Transverse colon (tissue), 4 donors: ENCODE measurements around the gene STXBP2. TPM values are rescaled to one million over a fixed set of nuclear protein-coding genes. Genes with fewer than 3 reads are reported as not detected.

ENCODE experiments used
- DNase-seq: peaks from one replicate; pipeline ENCODE4 v3.0.0-alpha.2; 2019
- H3K27ac ChIP-seq, 4 donors: fragments of 200-600 bp; sonication (generic); 2 replicates each; pipeline ENCODE4 v1.5.1; 2016 to 2018; ENCODE audit warnings: inconsistent platforms in 4 of 4
- H3K27me3 ChIP-seq: fragments of 200-600 bp; sonication (generic); 2 replicates; pipeline ENCODE4 v1.5.1; 2017; ENCODE audit warnings: inconsistent platforms
- H3K36me3 ChIP-seq, 4 donors: fragments of 200-600 bp; sonication (generic); 2 replicates each; pipeline ENCODE4 v1.5.1; 2017 to 2019; ENCODE audit warnings: inconsistent platforms in 4 of 4
- H3K4me1 ChIP-seq, 4 donors: fragments of 200-600 bp; sonication (generic); 2 replicates each; pipeline ENCODE4 v1.5.1; 2017 to 2020; ENCODE audit warnings: inconsistent platforms in 4 of 4
- H3K4me3 ChIP-seq, 4 donors: fragments of 200-600 bp; sonication (generic); 1 replicate in 1 of 4; 2 replicates in 3 of 4; pipeline versions ENCODE4 v1.5.1 to v1.6.1; 2017 to 2019; ENCODE audit warnings: inconsistent platforms in 4 of 4
- H3K9me3 ChIP-seq, 2 donors: fragments of 200-600 bp; sonication (generic); 2 replicates each; pipeline ENCODE4 v1.5.1; 2017 to 2019; ENCODE audit warnings: inconsistent platforms in 2 of 2
- EP300 ChIP-seq: sonication (generic); formaldehyde crosslinking; IDR thresholded peaks from one replicate; pipeline ENCODE4 v1.6.1; 2017; ENCODE audit warnings: antibody characterized with exemption, low read depth
- POLR2A ChIP-seq: fragments of 450-650 bp; IDR thresholded peaks from one replicate; pipeline ENCODE4 v1.6.1; 2016; ENCODE audit warnings: antibody characterized with exemption, mild to moderate bottlenecking, moderate library complexity
- POLR2AphosphoS5 ChIP-seq, 3 donors: sonication (generic); formaldehyde crosslinking; IDR thresholded peaks; one replicate each; pipeline ENCODE4 v1.6.1; 2016; ENCODE audit warnings: antibody characterized with exemption in 3 of 3
- WGBS, 2 donors: methylation state at CpG; one replicate each; pipeline ENCODE4 v1.1.5; 2018; ENCODE audit warnings: low coverage in 1 of 2; 5-methylcytosine and 5-hydroxymethylcytosine counted together
- in situ Hi-C, 4 donors: fragments of 200-750 bp; cut with MboI; loops; one replicate each; pipeline versions ENCODE4 v1.15.0 to v1.15.1; 2017; ENCODE audit warnings: low sequenced_read_pairs in 3 of 4, low pct_ligation_motif_present in 1 of 4, low pct_unique_long_range_greater_than_20kb in 1 of 4
- intact Hi-C: fragments of 100-400 bp; cut with DNase I; formaldehyde crosslinking; loops from one replicate; pipeline ENCODE4 v1.15.1; 2023; ENCODE audit warnings: low total_unique reads
- total RNA-seq, 4 donors: library from RNA; depleted of rRNA; stranded (reverse); fragments of >200 nt; gene quantifications; one replicate each; pipeline ENCODE4 v1.1.0, GENCODE V29; 2016
- TF ChIP-seq, protein P1 (sequence below), 5 experiments: fragments of 200-600 bp in 3 of 5; fragments of 450-650 bp in 2 of 5; sonication (generic) in 3 of 5; IDR thresholded peaks; 1 replicate in 2 of 5; 2 replicates in 3 of 5; pipeline ENCODE4 v1.5.1; 2016 to 2017; ENCODE audit warnings: antibody characterized with exemption in 5 of 5, inconsistent platforms in 3 of 5, mild to moderate bottlenecking in 2 of 5, moderate library complexity in 1 of 5

The STXBP2 gene
- total RNA-seq, 4 donors from 2014 or later, result 132 to 303 (median 205) TPM

DNA sequence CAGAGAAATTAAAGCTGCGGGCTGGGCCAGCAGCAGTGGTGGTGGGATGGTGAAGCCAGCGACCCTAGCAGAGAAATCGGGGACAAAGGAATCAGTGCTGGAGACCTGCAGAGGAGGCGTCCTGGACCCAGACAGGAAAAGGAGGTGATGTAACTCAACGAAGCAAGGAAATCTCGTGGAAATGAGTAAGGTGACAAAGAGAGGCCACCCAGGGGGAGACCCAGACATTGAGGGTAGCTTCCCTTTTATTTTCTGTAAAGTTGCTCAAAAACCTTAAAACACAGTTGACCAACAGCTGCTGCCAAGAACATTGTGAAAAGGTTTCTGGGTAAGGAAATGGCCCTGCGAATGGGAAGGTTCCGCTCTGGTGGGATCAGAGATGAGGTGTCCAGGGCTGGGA lies 18.7 kb downstream of the STXBP2 start:
- Histone ChIP-seq H3K4me1 (peaks cover 4 to 9% (median 4%) of the 10 kb centered on the region in 4 donors), H3K27ac (no peak overlapping the region), H3K9me3 (no peaks in the 10 kb centered on the region), H3K4me3 (no peak overlapping the region), H3K27me3 (peaks cover 3% of the 10 kb centered on the region), H3K36me3 (no peaks in the 10 kb centered on the region)
- in situ Hi-C loops, result loop anchor here in 2 of 4 donors (10.0 to 25.0 kb wide), 3 partner anchors 139 to 293 kb away; no protein-coding TSS in a partner anchor
- TF ChIP-seq, protein P1, sequence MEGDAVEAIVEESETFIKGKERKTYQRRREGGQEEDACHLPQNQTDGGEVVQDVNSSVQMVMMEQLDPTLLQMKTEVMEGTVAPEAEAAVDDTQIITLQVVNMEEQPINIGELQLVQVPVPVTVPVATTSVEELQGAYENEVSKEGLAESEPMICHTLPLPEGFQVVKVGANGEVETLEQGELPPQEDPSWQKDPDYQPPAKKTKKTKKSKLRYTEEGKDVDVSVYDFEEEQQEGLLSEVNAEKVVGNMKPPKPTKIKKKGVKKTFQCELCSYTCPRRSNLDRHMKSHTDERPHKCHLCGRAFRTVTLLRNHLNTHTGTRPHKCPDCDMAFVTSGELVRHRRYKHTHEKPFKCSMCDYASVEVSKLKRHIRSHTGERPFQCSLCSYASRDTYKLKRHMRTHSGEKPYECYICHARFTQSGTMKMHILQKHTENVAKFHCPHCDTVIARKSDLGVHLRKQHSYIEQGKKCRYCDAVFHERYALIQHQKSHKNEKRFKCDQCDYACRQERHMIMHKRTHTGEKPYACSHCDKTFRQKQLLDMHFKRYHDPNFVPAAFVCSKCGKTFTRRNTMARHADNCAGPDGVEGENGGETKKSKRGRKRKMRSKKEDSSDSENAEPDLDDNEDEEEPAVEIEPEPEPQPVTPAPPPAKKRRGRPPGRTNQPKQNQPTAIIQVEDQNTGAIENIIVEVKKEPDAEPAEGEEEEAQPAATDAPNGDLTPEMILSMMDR (IDR thresholded peaks at IDR 0.05), result no peak
- TF ChIP-seq POLR2A, result no peak
- TF ChIP-seq EP300, result no peak
- TF ChIP-seq POLR2AphosphoS5 (IDR thresholded peaks at IDR 0.05), result no peak
- intact Hi-C loops, result no loop called here
- DNase-seq, result no peak
- WGBS, 2 donors, result 45 to 74% methylated on average over 5 to 8 of the region's 8 CpGs

DNA sequence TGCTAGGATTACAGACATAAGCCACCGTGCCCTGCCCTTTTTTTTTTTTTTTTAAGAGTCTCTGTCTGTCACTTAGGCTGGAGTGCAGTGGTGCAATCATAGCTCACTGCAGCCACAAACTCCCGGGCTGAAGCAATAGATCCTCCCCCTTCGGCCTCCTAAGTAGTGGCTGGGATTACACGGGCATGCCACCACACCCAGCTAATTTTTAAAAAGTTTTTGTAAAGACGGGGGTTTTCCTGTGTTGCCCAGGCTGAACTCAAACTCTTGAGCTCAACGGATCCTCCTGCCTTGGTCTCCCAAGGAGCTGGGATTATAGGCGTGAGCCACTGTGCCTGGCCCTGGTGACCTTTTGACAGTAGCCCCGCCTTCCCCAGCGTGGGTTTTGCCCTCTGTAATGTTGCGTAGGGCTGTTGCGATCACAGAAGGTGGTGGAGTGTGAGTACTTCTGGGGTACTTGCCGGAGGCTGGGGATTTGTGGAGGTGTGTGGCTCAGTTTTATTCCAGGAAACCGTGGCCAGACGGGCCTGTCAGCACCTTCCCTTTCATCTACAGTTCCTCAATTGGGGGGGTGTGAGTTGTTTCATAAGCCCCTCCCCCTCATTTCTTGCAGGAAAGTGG lies 20.3 kb downstream of the STXBP2 start:
- DNase-seq, result no peak
- TF ChIP-seq EP300 (no peak), POLR2A (no peak), POLR2AphosphoS5 (IDR thresholded peaks at IDR 0.05) (no peak)
- TF ChIP-seq, protein P1 (IDR thresholded peaks at IDR 0.05), result no peak
- WGBS, 2 donors, result 23 to 44% methylated on average over 3 to 14 of the region's 14 CpGs
- H3K36me3 ChIP-seq, result no peaks in the 10 kb centered on the region
- H3K4me3 ChIP-seq, result no peak overlapping the region
- in situ Hi-C loops, result loop anchor here in 2 of 4 donors (10.0 to 25.0 kb wide), 3 partner anchors 138 to 295 kb away; no protein-coding TSS in a partner anchor
- H3K27me3 ChIP-seq, result no peaks in the 10 kb centered on the region
- intact Hi-C loops, result no loop called here
- H3K27ac ChIP-seq, result no peak overlapping the region
- H3K4me1 ChIP-seq, result peaks cover 3 to 7% (median 3%) of the 10 kb centered on the region in 4 donors
- no peaks in the 10 kb centered on the region for H3K9me3 ChIP-seq

DNA sequence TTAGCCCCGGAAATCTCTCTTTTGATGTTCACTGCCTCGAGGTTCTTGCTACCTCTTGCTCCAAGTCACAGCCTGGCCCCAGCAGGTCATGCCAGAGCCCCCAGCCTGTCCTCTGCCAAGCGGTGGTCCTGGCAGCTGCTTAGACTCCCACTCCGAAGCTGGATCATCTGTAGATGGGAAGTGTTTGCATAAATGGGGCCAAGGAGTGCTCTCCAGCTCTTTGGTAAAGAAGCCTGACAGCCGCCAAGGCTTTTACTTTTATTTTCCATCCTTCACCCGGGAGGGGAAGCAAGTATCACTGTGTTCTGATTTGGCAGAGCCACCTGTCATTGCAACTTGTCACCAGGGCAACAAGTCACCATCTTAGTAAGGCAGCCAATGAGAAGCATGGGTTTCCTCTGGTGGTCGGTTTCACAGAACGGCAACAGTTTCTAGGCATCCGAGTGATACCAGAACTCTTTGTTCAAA lies 21.3 kb downstream of the STXBP2 start:
- Histone ChIP-seq H3K4me1 (peaks cover 0 to 3% (median 0%) of the 10 kb centered on the region in 4 donors), H3K4me3 (no peak overlapping the region), H3K9me3 (no peaks in the 10 kb centered on the region), H3K27me3 (no peaks in the 10 kb centered on the region), H3K36me3 (no peaks in the 10 kb centered on the region), H3K27ac (no peak overlapping the region)
- intact Hi-C loops, result no loop called here
- in situ Hi-C loops, result loop anchor here in 2 of 4 donors (10.0 to 25.0 kb wide), 3 partner anchors 137 to 296 kb away; no protein-coding TSS in a partner anchor
- WGBS, 2 donors, result 36% methylated on average over 9 of the region's 9 CpGs; no CpG with 5 or more reads in 1 of the 2 donors
- TF ChIP-seq, protein P1 (IDR thresholded peaks at IDR 0.05), result no peak
- TF ChIP-seq POLR2A, result no peak
- TF ChIP-seq EP300, result no peak
- no peak for TF ChIP-seq POLR2AphosphoS5 (IDR thresholded peaks at IDR 0.05)
- peak; percentile 37 for DNase-seq

DNA sequence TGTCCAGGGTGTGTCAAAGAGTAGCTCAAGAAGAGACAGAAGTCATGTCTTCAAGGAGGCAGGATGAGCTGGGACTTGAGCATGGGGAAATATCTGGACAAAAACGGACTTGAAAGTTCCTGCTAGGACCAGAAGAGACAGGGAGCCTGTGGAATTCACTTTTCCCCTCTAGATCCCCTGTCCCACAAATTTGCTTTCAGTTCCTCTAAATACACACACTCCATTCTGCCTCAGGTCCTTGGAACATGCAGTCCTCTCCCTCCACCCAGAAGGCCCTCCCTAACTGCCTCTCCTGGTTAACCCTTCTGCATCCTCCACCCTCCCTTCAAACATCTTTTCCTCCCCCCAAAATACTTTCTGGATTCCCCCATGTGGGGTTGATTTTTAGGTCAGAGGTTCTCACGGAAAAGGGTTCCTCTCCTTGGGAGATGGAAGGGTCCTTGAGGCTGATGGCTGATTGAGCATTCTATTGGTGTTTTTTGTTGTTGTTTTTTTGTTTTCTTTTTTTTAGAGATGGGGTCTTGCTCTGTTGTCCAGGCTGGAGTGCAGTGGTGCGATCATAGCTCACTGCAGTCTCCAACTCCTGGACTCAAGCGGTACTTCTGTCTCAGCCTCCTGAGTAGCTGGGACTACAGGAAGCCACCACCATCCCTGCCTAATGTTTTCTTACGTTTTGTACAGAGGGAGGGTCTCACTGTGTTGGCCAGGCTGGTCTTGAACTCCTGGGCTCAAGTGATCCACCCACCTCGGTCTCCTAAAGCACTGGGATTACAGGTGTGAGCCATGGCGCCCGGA lies 25.0 kb downstream of the STXBP2 start:
- Histone ChIP-seq H3K36me3 (no peaks in the 10 kb centered on the region), H3K27ac (no peak overlapping the region), H3K4me3 (no peak overlapping the region), H3K9me3 (no peaks in the 10 kb centered on the region), H3K4me1 (peaks cover 0 to 3% (median 0%) of the 10 kb centered on the region in 4 donors), H3K27me3 (peaks cover 3% of the 10 kb centered on the region)
- TF ChIP-seq POLR2AphosphoS5 (IDR thresholded peaks at IDR 0.05) (no peak), POLR2A (no peak), EP300 (no peak)
- TF ChIP-seq, protein P1 (IDR thresholded peaks at IDR 0.05), result no peak
- in situ Hi-C loops, result loop anchor here in 2 of 4 donors (25.0 kb wide), 2 partner anchors 150 to 300 kb away; no protein-coding TSS in a partner anchor
- intact Hi-C loops, result no loop called here
- no peak for DNase-seq
- WGBS, 2 donors, result 71 to 75% methylated on average over 5 to 8 of the region's 8 CpGs
